ENCODE results near the gene NEK7.

DNA sequence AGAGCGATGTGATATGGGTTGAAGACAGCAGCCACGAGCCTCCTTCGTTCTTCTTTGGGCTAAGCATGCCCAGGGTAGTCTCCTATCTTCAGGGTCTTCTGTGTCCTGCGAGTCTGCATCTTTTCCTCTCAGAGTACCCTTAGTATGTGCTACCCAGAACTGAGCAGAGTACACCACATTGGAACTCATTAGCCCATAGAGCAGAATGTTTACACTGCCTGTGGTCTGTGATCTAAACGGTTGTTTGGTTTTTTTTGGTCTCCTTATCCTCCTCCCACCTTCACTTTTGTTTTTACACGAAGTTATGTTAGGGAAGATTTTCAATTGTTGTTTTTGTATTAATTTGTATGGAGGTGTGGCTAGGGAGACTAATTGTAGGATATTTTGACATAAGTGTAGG is 126.4 kb downstream of the NEK7 start:
- TF ChIP-seq L3MBTL2 (conservative IDR thresholded peaks at IDR 0.05) (no peak), HDGF (IDR thresholded peaks at IDR 0.05; ENCODE audit: borderline replicate concordance) (no peak), SUZ12 (IDR thresholded peaks at IDR 0.05) (no peak), FOXA1 (IDR thresholded peaks at IDR 0.05) (no peak), TARDBP (IDR thresholded peaks at IDR 0.05) (no peak), NFRKB (IDR thresholded peaks at IDR 0.05) (no peak), FOXK2 (IDR thresholded peaks at IDR 0.05) (no peak), BHLHE40 (IDR thresholded peaks at IDR 0.05; ENCODE audit: borderline replicate concordance) (no peak)
